Measurements from ENCODE around the gene CORIN. TPM values are rescaled to one million over a fixed set of nuclear protein-coding genes. Genes with fewer than 3 reads are reported as not detected.

The CORIN gene
- total and polyA plus RNA-seq, 10 of the 15 experiments (the other 5 are each of a cell fraction or from before 2014, with no cell fraction given), result 0.02 to 0.45 (median 0.09) TPM; not detected in 3

GRCh38 chr4:47829438-47829837, 8.4 kb downstream of the CORIN start (continued):
- no peak for TF ChIP-seq TCF12 (IDR thresholded peaks at IDR 0.05; ENCODE audit: low read depth, low read length)

- Histone ChIP-seq H3K27ac (ENCODE audit: control insufficient read depth, insufficient read depth) (no peak overlapping the region), H3K9ac (ENCODE audit: control insufficient read depth, insufficient read depth, low read length) (no peak overlapping the region), H3K36me3 (ENCODE audit: control insufficient read depth in 2 of 2, insufficient read depth in 2 of 2, low read length in 1 of 2) (no peaks in the 10 kb centered on the region), H3K27me3 (replicated peaks in 1 of 2; ENCODE audit: control insufficient read depth in 2 of 2, insufficient read depth in 2 of 2, low read length in 1 of 2) (no peaks in the 10 kb centered on the region), H3K4me3 (no peak overlapping the region), H3K9me3 (replicated peaks; ENCODE audit: control insufficient read depth, insufficient read depth, low read length) (no peaks in the 10 kb centered on the region; the same call in 2 of the 3 replicates), H3K79me2 (ENCODE audit: control insufficient read depth, insufficient read depth, low read length) (no peaks in the 10 kb centered on the region), H3K4me2 (ENCODE audit: control insufficient read depth, insufficient read depth) (no peak overlapping the region), H3K4me1 (ENCODE audit: control insufficient read depth, insufficient read depth, low read length) (peaks cover 9% of the 10 kb centered on the region), H4K20me1 (ENCODE audit: control insufficient read depth, insufficient read depth) (no peaks in the 10 kb centered on the region), H2AFZ (ENCODE audit: control insufficient read depth, low read depth, low read length) (no peak overlapping the region)
- FAIRE-seq (no peak), DNase-seq (ENCODE audit: low read depth, low spot score) (no peak), ATAC-seq (no peak)
- in situ Hi-C loops (cut with MboI), result no loop called here
- POLR2A ChIA-PET, result no interaction called here
- no peak for TF ChIP-seq NRF1 (conservative IDR thresholded peaks at IDR 0.05; ENCODE audit: low read depth, low read length)
- SMC1A ChIA-PET (ENCODE audit: uncharacterized antibody, unreplicated experiment), result interaction anchor here (1.2 to 1.5 kb wide), 2 partner anchors 12 to 122 kb away, joined by 3 to 5 read pairs; no protein-coding TSS in a partner anchor
- 12% methylated on average over 2 of the region's 2 CpGs for WGBS (ENCODE audit: insufficient coverage, insufficient replicate concordance, low lambda C conversion rate, missing lambda C conversion rate)
- CTCF ChIA-PET, result interaction anchor here (0.8 to 2.1 kb wide), 6 partner anchors 8 to 106 kb away, joined by 3 to 14 read pairs (median 4); partner anchors contain the start of gene CORIN
- intact Hi-C loops (cut with micrococcal nuclease; ENCODE audit: unreplicated experiment), result no loop called here
- RAD21 ChIA-PET (ENCODE audit: unreplicated experiment), result no interaction called here
- no TSS peak for BruUV-seq (replicated peaks)
Observed at GRCh38 chr4:47827343-47828047, 10.4 kb downstream of the CORIN start.

- RAD21 ChIA-PET (ENCODE audit: unreplicated experiment), result interaction anchor here (1.2 to 1.5 kb wide), 3 partner anchors 12 to 14 kb away, joined by 5 to 10 read pairs (median 6); no protein-coding TSS in a partner anchor
- Histone ChIP-seq H3K27me3 (replicated peaks in 1 of 2; ENCODE audit: control insufficient read depth in 2 of 2, insufficient read depth in 2 of 2, low read length in 1 of 2) (no peaks in the 10 kb centered on the region), H3K4me2 (ENCODE audit: control insufficient read depth, insufficient read depth) (peak overlapping the region; percentile 60), H3K4me1 (ENCODE audit: control insufficient read depth, insufficient read depth, low read length) (peaks cover 9% of the 10 kb centered on the region), H3K36me3 (ENCODE audit: control insufficient read depth in 2 of 2, insufficient read depth in 2 of 2, low read length in 1 of 2) (no peaks in the 10 kb centered on the region), H3K79me2 (ENCODE audit: control insufficient read depth, insufficient read depth, low read length) (no peaks in the 10 kb centered on the region), H3K4me3 (no peak overlapping the region), H3K9ac (ENCODE audit: control insufficient read depth, insufficient read depth, low read length) (no peak overlapping the region), H4K20me1 (ENCODE audit: control insufficient read depth, insufficient read depth) (no peaks in the 10 kb centered on the region), H2AFZ (ENCODE audit: control insufficient read depth, low read depth, low read length) (no peak overlapping the region; the same call in 1 of the 2 replicates), H3K27ac (ENCODE audit: control insufficient read depth, insufficient read depth) (no peak overlapping the region), H3K9me3 (replicated peaks; ENCODE audit: control insufficient read depth, insufficient read depth, low read length) (no peaks in the 10 kb centered on the region)
- no TSS peak for BruUV-seq (replicated peaks)
- SMC1A ChIA-PET (ENCODE audit: uncharacterized antibody, unreplicated experiment), result interaction anchor here (0.7 to 0.9 kb wide), 3 partner anchors 12 to 17 kb away, joined by 3 to 4 read pairs (median 3); no protein-coding TSS in a partner anchor
- no peak for DNase-seq (ENCODE audit: low read depth, low spot score)
- in situ Hi-C loops (cut with MboI), result no loop called here
- peak; percentile 85 for ATAC-seq
- CTCF ChIA-PET, result interaction anchor here (1.4 to 2.4 kb wide), 3 partner anchors 12 to 79 kb away, joined by 3 to 15 read pairs (median 8); no protein-coding TSS in a partner anchor
- POLR2A ChIA-PET, result no interaction called here
- intact Hi-C loops (cut with micrococcal nuclease; ENCODE audit: unreplicated experiment), result no loop called here
- 27% methylated on average over 7 of the region's 7 CpGs for WGBS (ENCODE audit: insufficient coverage, insufficient replicate concordance, low lambda C conversion rate, missing lambda C conversion rate)
- FAIRE-seq, result no peak
- no peak for TF ChIP-seq ESRRA (IDR thresholded peaks at IDR 0.05; ENCODE audit: low read length)
- TF ChIP-seq TCF3 (IDR thresholded peaks at IDR 0.05; ENCODE audit: borderline replicate concordance, insufficient read depth, low read depth, low read length), result no peak
- no peak for TF ChIP-seq POU2F2 (IDR thresholded peaks at IDR 0.05; ENCODE audit: borderline replicate concordance, low read depth, low read length)
- no peak for TF ChIP-seq CEBPB (IDR thresholded peaks at IDR 0.05; ENCODE audit: borderline replicate concordance in 1 of 2, low read depth in 2 of 2, low read length in 2 of 2)
- no peak for TF ChIP-seq MYC (IDR thresholded peaks at IDR 0.05; ENCODE audit: insufficient read depth, insufficient read length, insufficient replicate concordance, low read length, severe bottlenecking)
- TF ChIP-seq E4F1 (IDR thresholded peaks at IDR 0.05; ENCODE audit: borderline replicate concordance, partially characterized antibody), result no peak
Observed at GRCh38 chr4:47824840-47825239, 13.0 kb downstream of the CORIN start.

All from GM12878 (cell line).